Panc1 (cell line): ENCODE measurements around the gene RASEF. TPM values are rescaled to one million over a fixed set of nuclear protein-coding genes. Genes with fewer than 3 reads are reported as not detected.
"Not testable (repeated sequence)": the region's sequence is repeated elsewhere in the genome, so short reads cannot be mapped to it uniquely, and the experiment has no call there.

Experiments
- ATAC-seq: fragments of 200-7000 bp; cut with Tn5 transposase; 2 replicates; pipeline ENCODE4 v1.9.1; 2020; ENCODE audit warnings: mild to moderate bottlenecking, moderate library complexity
- BruUV-seq: library from RNA; stranded (reverse); fragments of 400-500 nt; replicated peaks from 2 replicates; lab custom pipeline; 2021; lab: Mats Ljungman, UMichigan
- CTCF ChIA-PET: fragments of 300-600 bp; sonication (Branson Sonifier 250); formaldehyde crosslinking; loops from one replicate; lab custom pipeline; 2022; ENCODE audit warnings: antibody characterized with exemption; lab: Charles Lee
- POLR2A ChIA-PET: fragments of 300-600 bp; sonication (Branson Sonifier 250); formaldehyde crosslinking; loops from one replicate; lab custom pipeline; 2022; ENCODE audit warnings: antibody characterized with exemption; lab: Charles Lee
- DNase-seq: peaks from one replicate; pipeline ENCODE4 v3.0.0-alpha.2; 2010; ENCODE audit warnings: low read depth, low spot score
- H3K27ac ChIP-seq: 2 replicates; pipeline ENCODE4 v1.5.1; 2011; ENCODE audit warnings: mild to moderate bottlenecking, low read length, inconsistent platforms
- H3K27me3 ChIP-seq: fragments of 200-500 bp; sonication (Bioruptor generic); 2 replicates; pipeline ENCODE4 v1.6.0; 2014; ENCODE audit warnings: low read length, inconsistent platforms; ENCODE audit not compliant: control insufficient read depth, insufficient read depth
- H3K36me3 ChIP-seq: fragments of 200-500 bp; sonication (Bioruptor generic); 2 replicates; pipeline ENCODE4 v1.5.1; 2014; ENCODE audit warnings: inconsistent platforms, mild to moderate bottlenecking, low read length, moderate library complexity; ENCODE audit not compliant: control insufficient read depth, insufficient read depth
- H3K4me1 ChIP-seq: 2 replicates; pipeline ENCODE4 v1.5.1; 2011; ENCODE audit warnings: inconsistent platforms, mild to moderate bottlenecking, low read length, moderate library complexity; ENCODE audit not compliant: control insufficient read depth, insufficient read depth
- H3K4me3 ChIP-seq, 2 experiments: 2 replicates each; pipeline ENCODE4 v1.5.1; 2011 to 2012; ENCODE audit warnings: low read depth in 2 of 2, low read length in 2 of 2, mild to moderate bottlenecking in 2 of 2, inconsistent platforms in 1 of 2, moderate library complexity in 1 of 2
- H3K9me3 ChIP-seq: fragments of 200-500 bp; sonication (Bioruptor generic); 2 replicates; pipeline ENCODE4 v1.5.1; 2014; ENCODE audit warnings: low read depth, mild to moderate bottlenecking, inconsistent platforms, low read length, moderate library complexity; ENCODE audit not compliant: control insufficient read depth, insufficient read depth
- POLR2AphosphoS5 ChIP-seq: IDR thresholded peaks from 2 replicates; pipeline ENCODE4 v1.6.1; 2012; ENCODE audit warnings: mild to moderate bottlenecking, low read depth, low read length, moderate library complexity
- SIN3A ChIP-seq: IDR thresholded peaks from 2 replicates; pipeline ENCODE4 v1.6.1; 2012; ENCODE audit warnings: low read depth, mild to moderate bottlenecking, low read length, moderate library complexity, borderline replicate concordance; ENCODE audit not compliant: insufficient read depth
- TCF7L2 ChIP-seq: IDR thresholded peaks from 2 replicates; pipeline ENCODE4 v1.6.1; 2011; ENCODE audit warnings: mild to moderate bottlenecking, low read depth, low read length, inconsistent platforms
- in situ Hi-C: cut with HindIII; loops from 2 replicates; pipeline ENCODE4 v1.10.0; 2016; ENCODE audit warnings: low sequenced_read_pairs, low pct_unique_long_range_greater_than_20kb
- intact Hi-C: fragments of 100-400 bp; cut with micrococcal nuclease; formaldehyde crosslinking; loops from one replicate; pipeline ENCODE4 v1.10.0; 2022; ENCODE audit not compliant: unreplicated experiment
- total RNA-seq: library from RNA; stranded (reverse); gene quantifications from one replicate; pipeline ENCODE4 v1.2.1, GENCODE V29; 2021; ENCODE audit not compliant: unreplicated experiment
- TF ChIP-seq, protein P1 (sequence below): fragments of 450-650 bp; IDR thresholded peaks from 2 replicates; pipeline ENCODE4 v1.5.1; 2017; ENCODE audit warnings: mild to moderate bottlenecking
- TF ChIP-seq, protein P2 (sequence below), 2 experiments: IDR thresholded peaks; 2 replicates each; pipeline ENCODE4 v1.6.1; 2011 to 2012; ENCODE audit warnings: low read depth in 2 of 2, control low read depth in 1 of 2, low read length in 1 of 2, mild to moderate bottlenecking in 1 of 2, moderate library complexity in 1 of 2; ENCODE audit not compliant: insufficient read depth in 1 of 2

RASEF gene
- total RNA-seq, 1 experiment from 2014 or later = 2.9 TPM

DNA sequence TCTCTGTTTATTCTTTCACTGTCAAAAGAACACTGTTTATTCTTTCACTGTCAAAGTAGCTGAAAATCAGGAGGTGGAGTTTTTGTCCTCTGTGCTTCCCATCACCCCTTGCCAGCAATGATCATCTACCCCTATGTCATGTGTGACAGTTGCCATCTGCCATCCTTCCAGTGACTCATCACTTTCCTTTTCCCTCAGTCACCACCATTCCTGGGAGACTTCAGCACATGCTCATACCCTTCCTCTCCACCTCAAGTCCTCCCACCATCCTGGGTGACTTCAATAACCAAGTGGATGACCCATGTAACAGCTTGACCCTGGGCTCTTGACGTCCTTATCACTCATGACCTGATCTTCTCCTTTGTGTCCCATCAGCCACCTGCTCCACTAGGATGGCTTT lies 43.3 kb upstream of the RASEF start:
- no peak for DNase-seq
- H3K27ac ChIP-seq = no peak overlapping the region
- no peak overlapping the region for H3K4me3 ChIP-seq
- ATAC-seq = no peak
- in situ Hi-C loops = no loop called here
- no peaks in the 10 kb centered on the region for H3K36me3 ChIP-seq
- ChIA-PET POLR2A (no interaction called here), CTCF (no interaction called here)
- TF ChIP-seq SIN3A (no peak), POLR2AphosphoS5 (no peak), TCF7L2 (no peak)
- TF ChIP-seq, protein P1, sequence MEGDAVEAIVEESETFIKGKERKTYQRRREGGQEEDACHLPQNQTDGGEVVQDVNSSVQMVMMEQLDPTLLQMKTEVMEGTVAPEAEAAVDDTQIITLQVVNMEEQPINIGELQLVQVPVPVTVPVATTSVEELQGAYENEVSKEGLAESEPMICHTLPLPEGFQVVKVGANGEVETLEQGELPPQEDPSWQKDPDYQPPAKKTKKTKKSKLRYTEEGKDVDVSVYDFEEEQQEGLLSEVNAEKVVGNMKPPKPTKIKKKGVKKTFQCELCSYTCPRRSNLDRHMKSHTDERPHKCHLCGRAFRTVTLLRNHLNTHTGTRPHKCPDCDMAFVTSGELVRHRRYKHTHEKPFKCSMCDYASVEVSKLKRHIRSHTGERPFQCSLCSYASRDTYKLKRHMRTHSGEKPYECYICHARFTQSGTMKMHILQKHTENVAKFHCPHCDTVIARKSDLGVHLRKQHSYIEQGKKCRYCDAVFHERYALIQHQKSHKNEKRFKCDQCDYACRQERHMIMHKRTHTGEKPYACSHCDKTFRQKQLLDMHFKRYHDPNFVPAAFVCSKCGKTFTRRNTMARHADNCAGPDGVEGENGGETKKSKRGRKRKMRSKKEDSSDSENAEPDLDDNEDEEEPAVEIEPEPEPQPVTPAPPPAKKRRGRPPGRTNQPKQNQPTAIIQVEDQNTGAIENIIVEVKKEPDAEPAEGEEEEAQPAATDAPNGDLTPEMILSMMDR = no peak
- TF ChIP-seq, protein P2, sequence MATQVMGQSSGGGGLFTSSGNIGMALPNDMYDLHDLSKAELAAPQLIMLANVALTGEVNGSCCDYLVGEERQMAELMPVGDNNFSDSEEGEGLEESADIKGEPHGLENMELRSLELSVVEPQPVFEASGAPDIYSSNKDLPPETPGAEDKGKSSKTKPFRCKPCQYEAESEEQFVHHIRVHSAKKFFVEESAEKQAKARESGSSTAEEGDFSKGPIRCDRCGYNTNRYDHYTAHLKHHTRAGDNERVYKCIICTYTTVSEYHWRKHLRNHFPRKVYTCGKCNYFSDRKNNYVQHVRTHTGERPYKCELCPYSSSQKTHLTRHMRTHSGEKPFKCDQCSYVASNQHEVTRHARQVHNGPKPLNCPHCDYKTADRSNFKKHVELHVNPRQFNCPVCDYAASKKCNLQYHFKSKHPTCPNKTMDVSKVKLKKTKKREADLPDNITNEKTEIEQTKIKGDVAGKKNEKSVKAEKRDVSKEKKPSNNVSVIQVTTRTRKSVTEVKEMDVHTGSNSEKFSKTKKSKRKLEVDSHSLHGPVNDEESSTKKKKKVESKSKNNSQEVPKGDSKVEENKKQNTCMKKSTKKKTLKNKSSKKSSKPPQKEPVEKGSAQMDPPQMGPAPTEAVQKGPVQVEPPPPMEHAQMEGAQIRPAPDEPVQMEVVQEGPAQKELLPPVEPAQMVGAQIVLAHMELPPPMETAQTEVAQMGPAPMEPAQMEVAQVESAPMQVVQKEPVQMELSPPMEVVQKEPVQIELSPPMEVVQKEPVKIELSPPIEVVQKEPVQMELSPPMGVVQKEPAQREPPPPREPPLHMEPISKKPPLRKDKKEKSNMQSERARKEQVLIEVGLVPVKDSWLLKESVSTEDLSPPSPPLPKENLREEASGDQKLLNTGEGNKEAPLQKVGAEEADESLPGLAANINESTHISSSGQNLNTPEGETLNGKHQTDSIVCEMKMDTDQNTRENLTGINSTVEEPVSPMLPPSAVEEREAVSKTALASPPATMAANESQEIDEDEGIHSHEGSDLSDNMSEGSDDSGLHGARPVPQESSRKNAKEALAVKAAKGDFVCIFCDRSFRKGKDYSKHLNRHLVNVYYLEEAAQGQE (IDR thresholded peaks at IDR 0.05; ENCODE audit: insufficient read depth in 1 of 2, low read depth in 2 of 2, low read length in 1 of 2) = no peak
- H3K9me3 ChIP-seq = no peaks in the 10 kb centered on the region
- H3K27me3 ChIP-seq = no peaks in the 10 kb centered on the region
- no peaks in the 10 kb centered on the region for H3K4me1 ChIP-seq
- no TSS peak for BruUV-seq
- intact Hi-C loops = no loop called here

DNA sequence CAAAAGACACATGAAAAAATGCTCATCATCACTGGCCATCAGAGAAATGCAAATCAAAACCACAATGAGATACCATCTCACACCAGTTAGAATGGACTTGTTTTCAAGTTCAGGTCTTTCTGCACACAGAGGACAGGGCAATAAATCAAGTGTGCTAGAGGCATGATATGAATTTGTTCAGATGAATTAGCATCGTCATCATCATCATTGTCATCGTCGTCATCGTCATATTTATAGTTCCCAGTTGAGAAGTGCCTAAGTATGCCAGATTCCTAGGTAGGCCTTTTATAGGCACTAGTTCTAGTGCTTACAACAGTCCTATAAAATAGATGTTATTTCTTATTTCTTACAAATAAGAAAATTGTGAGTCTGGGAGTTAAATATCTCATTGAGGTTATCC lies 34.7 kb upstream of the RASEF start:
- intact Hi-C loops = no loop called here
- TF ChIP-seq POLR2AphosphoS5 (no peak), SIN3A (no peak), TCF7L2 (no peak)
- TF ChIP-seq, protein P1 = no peak
- TF ChIP-seq, protein P2 (IDR thresholded peaks at IDR 0.05; ENCODE audit: insufficient read depth in 1 of 2, low read depth in 2 of 2, low read length in 1 of 2) = no peak
- CTCF ChIA-PET = no interaction called here
- POLR2A ChIA-PET = no interaction called here
- Histone ChIP-seq H3K36me3 (no peaks in the 10 kb centered on the region), H3K9me3 (no peaks in the 10 kb centered on the region), H3K27me3 (no peaks in the 10 kb centered on the region), H3K4me1 (no peaks in the 10 kb centered on the region), H3K27ac (no peak overlapping the region), H3K4me3 (no peak overlapping the region)
- no peak for ATAC-seq
- in situ Hi-C loops = no loop called here
- no TSS peak for BruUV-seq
- DNase-seq = no peak

DNA sequence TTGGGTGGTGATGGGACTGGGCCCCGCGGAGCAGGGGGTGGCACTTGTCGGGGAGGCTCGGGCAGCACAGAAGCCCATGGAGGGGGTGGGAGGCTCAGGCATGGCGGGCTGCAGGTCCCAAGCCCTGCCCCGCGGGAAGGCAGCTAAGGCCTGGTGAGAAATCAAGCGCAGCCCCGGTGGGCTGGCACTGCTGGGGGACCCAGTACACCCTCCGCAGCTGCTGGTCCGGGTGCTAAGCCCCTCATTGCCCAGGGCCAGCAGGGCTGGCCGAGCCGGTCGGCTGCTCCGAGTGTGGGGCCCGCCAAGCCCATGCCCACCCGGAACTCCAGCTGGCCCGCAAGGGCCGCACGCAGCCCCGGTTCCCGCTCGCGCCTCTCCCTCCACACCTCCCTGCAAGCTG lies 30.4 kb upstream of the RASEF start:
- intact Hi-C loops, H3K4me1 ChIP-seq, DNase-seq, H3K9me3 ChIP-seq, H3K27me3 ChIP-seq, BruUV-seq, H3K4me3 ChIP-seq, H3K27ac ChIP-seq, H3K36me3 ChIP-seq, ATAC-seq, in situ Hi-C loops, CTCF ChIA-PET: not testable (repeated sequence)
- POLR2A ChIA-PET = interaction anchor here (0.8 kb wide), 1 partner anchor 830 kb away, joined by 3 read pairs; no protein-coding TSS in a partner anchor
